H1 (cell line): ENCODE measurements around the gene SMARCA4. TPM values are rescaled to one million over a fixed set of nuclear protein-coding genes. Genes with fewer than 3 reads are reported as not detected.

Source experiments
- ATF2 ChIP-seq: IDR thresholded peaks from 2 replicates; pipeline ENCODE4 v1.6.1; 2012; ENCODE audit warnings: low read length, inconsistent platforms
- BCL11A ChIP-seq, 2 experiments: IDR thresholded peaks; one replicate each; pipeline ENCODE4 v1.6.1; 2011; ENCODE audit warnings: low read depth in 2 of 2, low read length in 2 of 2, mild to moderate bottlenecking in 2 of 2
- BRCA1 ChIP-seq: IDR thresholded peaks from 2 replicates; pipeline ENCODE4 v1.6.1; 2012; ENCODE audit warnings: low read depth, low read length, improper control_type of control experiment
- EGR1 ChIP-seq: IDR thresholded peaks from 2 replicates; pipeline ENCODE4 v1.6.1; 2011; ENCODE audit warnings: low read depth, low read length, borderline replicate concordance
- GTF2F1 ChIP-seq: IDR thresholded peaks from 2 replicates; pipeline ENCODE4 v1.6.1; 2012; ENCODE audit warnings: low read depth, low read length, improper control_type of control experiment, borderline replicate concordance
- HDAC6 ChIP-seq: IDR thresholded peaks from one replicate; pipeline ENCODE4 v1.7.1; 2012; ENCODE audit warnings: low read depth, mild to moderate bottlenecking, inconsistent platforms, low read length, moderate library complexity
- KDM5A ChIP-seq: fragments of 200-600 bp; IDR thresholded peaks from 2 replicates; pipeline ENCODE4 v1.7.1; 2012; ENCODE audit warnings: mild to moderate bottlenecking, low read length, inconsistent platforms, mixed read lengths
- POLR2AphosphoS5 ChIP-seq: IDR thresholded peaks from 2 replicates; pipeline ENCODE4 v1.6.1; 2011; ENCODE audit warnings: low read depth, low read length
- RAD21 ChIP-seq, 2 experiments: IDR thresholded peaks in 1 of 2; conservative IDR thresholded peaks in 1 of 2; 2 replicates each; pipeline ENCODE4 v1.6.1; 2011; ENCODE audit warnings: low read depth in 2 of 2, low read length in 2 of 2, improper control_type of control experiment in 1 of 2, inconsistent platforms in 1 of 2, mild to moderate bottlenecking in 1 of 2, moderate library complexity in 1 of 2
- RBBP5 ChIP-seq: IDR thresholded peaks from 2 replicates; pipeline ENCODE4 v1.7.1; 2012; ENCODE audit warnings: low read depth, mild to moderate bottlenecking, inconsistent platforms, low read length, moderate library complexity, borderline replicate concordance
- RFX5 ChIP-seq: IDR thresholded peaks from 2 replicates; pipeline ENCODE4 v1.6.1; 2011; ENCODE audit warnings: low read depth, low read length, improper control_type of control experiment, borderline replicate concordance
- RXRA ChIP-seq: IDR thresholded peaks from 2 replicates; pipeline ENCODE4 v1.6.1; 2011; ENCODE audit warnings: low read depth, mild to moderate bottlenecking, low read length, moderate library complexity; ENCODE audit not compliant: insufficient read depth
- SAP30 ChIP-seq: fragments of 300-600 bp; sonication (generic); IDR thresholded peaks from 2 replicates; pipeline ENCODE4 v1.7.1; 2012; ENCODE audit warnings: low read length, moderate library complexity, mild to moderate bottlenecking, inconsistent platforms; ENCODE audit not compliant: insufficient read depth, insufficient replicate concordance
- SIN3A ChIP-seq, 2 experiments: IDR thresholded peaks in 1 of 2; conservative IDR thresholded peaks in 1 of 2; 2 replicates each; pipeline ENCODE4 v1.6.1; 2011 to 2012; ENCODE audit warnings: low read length in 2 of 2, improper control_type of control experiment in 1 of 2, low read depth in 1 of 2, mild to moderate bottlenecking in 1 of 2
- SP1 ChIP-seq: IDR thresholded peaks from 2 replicates; pipeline ENCODE4 v1.6.1; 2011; ENCODE audit warnings: low read depth, low read length
- SP4 ChIP-seq: IDR thresholded peaks from 2 replicates; pipeline ENCODE4 v1.6.1; 2012; ENCODE audit warnings: low read length, inconsistent platforms
- SRF ChIP-seq: IDR thresholded peaks from 2 replicates; pipeline ENCODE4 v1.6.1; 2011; ENCODE audit warnings: mild to moderate bottlenecking, low read depth, low read length, moderate library complexity
- TAF1 ChIP-seq: IDR thresholded peaks from 2 replicates; pipeline ENCODE4 v1.6.1; 2011; ENCODE audit warnings: mild to moderate bottlenecking, low read depth, low read length
- TAF7 ChIP-seq: optimal IDR thresholded peaks from 2 replicates; pipeline ENCODE3; 2011; ENCODE audit warnings: low read depth, mild to moderate bottlenecking, inconsistent platforms, low read length, moderate library complexity, borderline replicate concordance
- TBP ChIP-seq: IDR thresholded peaks from 2 replicates; pipeline ENCODE4 v1.6.1; 2011; ENCODE audit warnings: low read depth, low read length, improper control_type of control experiment
- TCF12 ChIP-seq: IDR thresholded peaks from 2 replicates; pipeline ENCODE4 v1.6.1; 2011; ENCODE audit warnings: low read depth, mild to moderate bottlenecking, low read length
- ZNF274 ChIP-seq: IDR thresholded peaks from 2 replicates; pipeline ENCODE4 v1.7.0; 2012; ENCODE audit warnings: low read length, borderline replicate concordance; ENCODE audit errors: extremely low read depth
- polyA plus RNA-seq, 7 experiments: library from polyadenylated mRNA; depleted of rRNA in 3 of 7; stranded (reverse) in 5 of 7; unstranded in 2 of 7; fragments of >200 nt in 5 of 7; fragments of 200-250 nt in 2 of 7; gene quantifications; 1 replicate in 5 of 7; 2 replicates in 1 of 7; 4 replicates in 1 of 7; pipeline versions ENCODE4 v1.2.1 to v1.2.3, GENCODE V29; 2011 to 2013; ENCODE audit warnings: missing spikeins in 2 of 7, mixed read lengths in 2 of 7
- total RNA-seq: library from RNA; stranded (reverse); fragmentation: NEBNext Ultra II Directional; extraction: Animal tissue kit (Norgen Biotek cat#: 25700); gene quantifications from 2 replicates; pipeline ENCODE4 v1.2.1, GENCODE V29; 2021

The SMARCA4 gene
- total and polyA plus RNA-seq, 2 of the 8 experiments (the other 6 are each of a cell fraction or from before 2014, with no cell fraction given) = 86.4 to 263 TPM

- TF ChIP-seq EGR1 = no peak; the same call in 1 of the 2 replicates
- TF ChIP-seq POLR2AphosphoS5 = peak; percentile 96
- TF ChIP-seq RXRA = 0 out of 2 replicates have a peak, but pooled peaks have one; percentile 49
- TF ChIP-seq GTF2F1 = no peak
- TF ChIP-seq BCL11A (IDR thresholded peaks at IDR 0.05; ENCODE audit: low read depth in 2 of 2, low read length in 2 of 2) = no peak
- TF ChIP-seq TCF12 = no peak
- peak; percentile 33; the same call in 1 of the 2 replicates for TF ChIP-seq RBBP5
- peak in 1 of 2 experiments; percentile 63; a peak in 2 of 4 replicates for TF ChIP-seq SIN3A (conservative IDR thresholded peaks at IDR 0.05 in 1 of 2, IDR thresholded peaks at IDR 0.05 in 1 of 2; ENCODE audit: low read depth in 1 of 2, low read length in 2 of 2)
- TF ChIP-seq BRCA1 = no peak
- no peak for TF ChIP-seq SRF
- peak; percentile 65; the same call in 1 of the 2 replicates for TF ChIP-seq SP1
- TF ChIP-seq TBP = peak; percentile 68; the same call in 1 of the 2 replicates
- no peak for TF ChIP-seq ZNF274
- peak; percentile 88 for TF ChIP-seq TAF1
- peak; percentile 66; the same call in 1 of the 2 replicates for TF ChIP-seq SP4
- TF ChIP-seq RFX5 = no peak
- TF ChIP-seq HDAC6 = no peak
- no peak for TF ChIP-seq KDM5A
- peak; percentile 89 for TF ChIP-seq TAF7
- no peak for TF ChIP-seq RAD21 (IDR thresholded peaks at IDR 0.05 in 1 of 2, conservative IDR thresholded peaks at IDR 0.05 in 1 of 2; ENCODE audit: low read depth in 2 of 2, low read length in 2 of 2)
- TF ChIP-seq SAP30 = peak; percentile 90
- no peak for TF ChIP-seq ATF2
These were observed 129.6 kb downstream of the SMARCA4 start (continued) for GRCh38 chr19:11090264-11090996.
